CD4-positive, alpha-beta T cell treated with Interleukin-4 for 1 hour (primary cell): ENCODE data around the gene LRRC32.
"Not testable (repeated sequence)": the region's sequence is repeated elsewhere in the genome, so short reads cannot be mapped to it uniquely, and the experiment has no call there.

Source experiments
- DNase-seq, 2 donors: peaks; one replicate each; pipeline ENCODE4 v3.0.0-alpha.2; 2020 to 2022

LRRC32 gene

GRCh38 chr11:76608879-76609460 is 61.6 kb downstream of the LRRC32 start:
- DNase-seq, result not testable (repeated sequence)

GRCh38 chr11:76608228-76608627 is 62.3 kb downstream of the LRRC32 start:
- not testable (repeated sequence) for DNase-seq
